ENCODE results near the gene KAZN.

KAZN gene

DNA sequence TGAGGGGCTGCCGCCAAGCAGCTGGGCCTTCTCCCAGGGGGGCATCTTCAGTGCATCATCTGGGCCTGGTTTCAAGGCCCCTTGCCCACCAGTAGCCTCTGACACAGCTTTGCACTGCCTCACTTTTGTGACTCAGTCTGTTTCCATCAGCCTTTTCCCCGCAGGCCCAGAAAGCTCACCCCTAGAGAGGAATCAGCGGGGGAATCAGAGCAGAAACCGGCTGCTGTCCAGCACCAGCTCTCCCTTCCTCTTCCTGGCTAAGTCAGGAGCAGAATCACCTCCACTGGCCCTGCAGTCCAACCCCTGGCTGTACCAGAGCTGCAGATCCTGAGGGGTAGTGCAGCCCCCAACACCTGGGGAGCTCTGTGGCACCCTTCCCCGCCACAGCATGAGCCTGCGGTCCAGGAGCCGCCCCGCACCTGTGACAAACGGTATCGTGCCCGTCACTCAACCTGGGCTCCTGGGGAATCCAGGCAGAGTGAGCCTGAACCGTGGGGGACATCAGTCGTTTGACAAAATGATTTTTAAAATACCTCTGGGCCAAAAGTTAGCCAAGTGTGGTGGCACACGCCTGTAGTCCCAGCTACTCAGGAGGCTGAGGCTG, 471.8 kb downstream of the KAZN start:
- H3K27me3 ChIP-seq (ENCODE audit: insufficient read depth, low read length): no peaks in the 10 kb centered on the region
- H3K9me3 ChIP-seq (ENCODE audit: low read length): no peaks in the 10 kb centered on the region
- no peaks in the 10 kb centered on the region for H3K4me1 ChIP-seq (ENCODE audit: insufficient read depth, low read length, severe bottlenecking)
- H3K27ac ChIP-seq (ENCODE audit: low read depth, low read length, poor library complexity, severe bottlenecking): no peak overlapping the region
- no peaks in the 10 kb centered on the region for H4K20me1 ChIP-seq (ENCODE audit: insufficient read depth, low read length)
- H3K79me2 ChIP-seq (ENCODE audit: insufficient read depth, low read length): no peaks in the 10 kb centered on the region
- H3K9me2 ChIP-seq (ENCODE audit: low read depth, low read length): no peaks in the 10 kb centered on the region
- no peaks in the 10 kb centered on the region for H3F3A ChIP-seq (ENCODE audit: insufficient read depth, low read length)
- H3K9ac ChIP-seq (ENCODE audit: low read length): no peak overlapping the region
- TF ChIP-seq EZH2 (IDR thresholded peaks at IDR 0.05; ENCODE audit: borderline replicate concordance, low read length): no peak
- TF ChIP-seq, protein P1, sequence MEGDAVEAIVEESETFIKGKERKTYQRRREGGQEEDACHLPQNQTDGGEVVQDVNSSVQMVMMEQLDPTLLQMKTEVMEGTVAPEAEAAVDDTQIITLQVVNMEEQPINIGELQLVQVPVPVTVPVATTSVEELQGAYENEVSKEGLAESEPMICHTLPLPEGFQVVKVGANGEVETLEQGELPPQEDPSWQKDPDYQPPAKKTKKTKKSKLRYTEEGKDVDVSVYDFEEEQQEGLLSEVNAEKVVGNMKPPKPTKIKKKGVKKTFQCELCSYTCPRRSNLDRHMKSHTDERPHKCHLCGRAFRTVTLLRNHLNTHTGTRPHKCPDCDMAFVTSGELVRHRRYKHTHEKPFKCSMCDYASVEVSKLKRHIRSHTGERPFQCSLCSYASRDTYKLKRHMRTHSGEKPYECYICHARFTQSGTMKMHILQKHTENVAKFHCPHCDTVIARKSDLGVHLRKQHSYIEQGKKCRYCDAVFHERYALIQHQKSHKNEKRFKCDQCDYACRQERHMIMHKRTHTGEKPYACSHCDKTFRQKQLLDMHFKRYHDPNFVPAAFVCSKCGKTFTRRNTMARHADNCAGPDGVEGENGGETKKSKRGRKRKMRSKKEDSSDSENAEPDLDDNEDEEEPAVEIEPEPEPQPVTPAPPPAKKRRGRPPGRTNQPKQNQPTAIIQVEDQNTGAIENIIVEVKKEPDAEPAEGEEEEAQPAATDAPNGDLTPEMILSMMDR (IDR thresholded peaks at IDR 0.05; ENCODE audit: low read length): no peak
- H3K4me2 ChIP-seq (ENCODE audit: low read length): no peak overlapping the region
- no peaks in the 10 kb centered on the region for H3K36me3 ChIP-seq (ENCODE audit: insufficient read depth, low read length)
- no peak overlapping the region for H3K4me3 ChIP-seq (ENCODE audit: low read depth, low read length, poor library complexity, severe bottlenecking)
- no peak overlapping the region for H2AFZ ChIP-seq (ENCODE audit: low read length)

DNA sequence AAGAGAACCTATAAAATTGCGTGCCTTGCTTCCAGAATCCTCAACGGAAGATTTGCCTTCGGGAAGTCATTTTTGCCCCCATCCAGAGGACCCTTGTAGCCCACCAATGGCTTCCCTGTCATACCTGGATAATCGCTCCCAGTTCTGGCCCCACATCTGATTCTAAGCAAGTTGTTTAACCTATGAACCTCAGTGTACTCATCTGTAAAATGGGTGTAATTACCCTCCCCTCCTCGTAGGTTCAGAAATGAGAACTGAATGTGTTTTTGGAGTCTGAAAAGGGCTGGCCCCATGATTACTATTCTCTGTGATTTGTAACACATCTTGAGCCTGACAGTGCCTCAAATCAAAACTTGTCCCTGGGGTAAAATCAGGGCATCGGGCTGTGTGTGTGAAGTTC, 473.5 kb downstream of the KAZN start:
- no peak overlapping the region for H3K27ac ChIP-seq (ENCODE audit: low read depth, low read length, poor library complexity, severe bottlenecking)

DNA sequence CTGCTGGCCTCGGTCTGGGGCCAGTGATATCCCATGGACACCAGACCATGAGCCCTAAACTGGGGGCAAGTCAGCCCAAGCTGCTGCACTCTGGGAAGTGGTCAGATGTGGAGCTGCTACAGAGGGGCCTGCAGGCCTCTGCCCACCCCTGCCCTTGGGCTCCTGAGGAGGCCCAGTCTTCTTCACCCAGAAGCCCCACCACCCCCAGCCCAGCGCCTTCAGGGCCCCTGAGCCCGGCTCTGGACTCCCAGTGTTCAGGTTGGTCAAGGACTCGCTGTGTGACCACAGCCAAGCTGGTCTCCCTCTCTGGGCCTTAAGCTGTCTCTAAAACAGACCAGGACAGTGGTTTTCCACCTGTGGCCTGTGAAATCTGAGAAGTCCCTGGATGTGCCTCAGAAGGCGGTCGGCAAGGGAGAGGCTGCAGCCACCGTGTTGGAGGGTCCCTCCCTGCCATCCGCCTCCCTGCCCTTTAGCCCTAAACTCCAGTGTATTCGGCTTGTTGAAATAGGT, 475.4 kb downstream of the KAZN start:
- Histone ChIP-seq H3K9me3 (ENCODE audit: low read length) (no peaks in the 10 kb centered on the region), H4K20me1 (ENCODE audit: insufficient read depth, low read length) (no peaks in the 10 kb centered on the region), H3K79me2 (ENCODE audit: insufficient read depth, low read length) (no peaks in the 10 kb centered on the region), H3K9me2 (ENCODE audit: low read depth, low read length) (no peaks in the 10 kb centered on the region), H3K4me3 (ENCODE audit: low read depth, low read length, poor library complexity, severe bottlenecking) (no peak overlapping the region), H3K27ac (ENCODE audit: low read depth, low read length, poor library complexity, severe bottlenecking) (no peak overlapping the region), H2AFZ (ENCODE audit: low read length) (no peak overlapping the region), H3K27me3 (ENCODE audit: insufficient read depth, low read length) (no peaks in the 10 kb centered on the region), H3K9ac (ENCODE audit: low read length) (no peak overlapping the region), H3K36me3 (ENCODE audit: insufficient read depth, low read length) (no peaks in the 10 kb centered on the region), H3K4me2 (ENCODE audit: low read length) (no peak overlapping the region), H3F3A (ENCODE audit: insufficient read depth, low read length) (no peaks in the 10 kb centered on the region), H3K4me1 (ENCODE audit: insufficient read depth, low read length, severe bottlenecking) (no peaks in the 10 kb centered on the region)
- TF ChIP-seq EZH2 (IDR thresholded peaks at IDR 0.05; ENCODE audit: borderline replicate concordance, low read length): no peak
- TF ChIP-seq, protein P1 (IDR thresholded peaks at IDR 0.05; ENCODE audit: low read length): no peak

More for the DNA sequence above, 473.5 kb downstream of the KAZN start:
- Histone ChIP-seq H3K79me2 (ENCODE audit: insufficient read depth, low read length) (no peaks in the 10 kb centered on the region), H2AFZ (ENCODE audit: low read length) (no peak overlapping the region), H3K9ac (ENCODE audit: low read length) (no peak overlapping the region), H3K36me3 (ENCODE audit: insufficient read depth, low read length) (no peaks in the 10 kb centered on the region), H3K9me3 (ENCODE audit: low read length) (no peaks in the 10 kb centered on the region), H4K20me1 (ENCODE audit: insufficient read depth, low read length) (no peaks in the 10 kb centered on the region), H3K9me2 (ENCODE audit: low read depth, low read length) (no peaks in the 10 kb centered on the region), H3K4me1 (ENCODE audit: insufficient read depth, low read length, severe bottlenecking) (no peaks in the 10 kb centered on the region), H3K4me3 (ENCODE audit: low read depth, low read length, poor library complexity, severe bottlenecking) (no peak overlapping the region), H3F3A (ENCODE audit: insufficient read depth, low read length) (no peaks in the 10 kb centered on the region), H3K4me2 (ENCODE audit: low read length) (no peak overlapping the region), H3K27me3 (ENCODE audit: insufficient read depth, low read length) (no peaks in the 10 kb centered on the region)
- TF ChIP-seq, protein P1 (IDR thresholded peaks at IDR 0.05; ENCODE audit: low read length): no peak
- TF ChIP-seq EZH2 (IDR thresholded peaks at IDR 0.05; ENCODE audit: borderline replicate concordance, low read length): no peak
